Neural cell (in vitro differentiated cells): Measurements from ENCODE around the gene DDT. TPM values are rescaled to one million over a fixed set of nuclear protein-coding genes. Genes with fewer than 3 reads are reported as not detected.
"Not testable (repeated sequence)": the region's sequence is repeated elsewhere in the genome, so short reads cannot be mapped to it uniquely, and the experiment has no call there.

ENCODE experiments used
- H2AFZ ChIP-seq: fragments of 200-600, 300-800 bp; sonication (generic), shearing (Covaris generic); 2 replicates; pipeline ENCODE4 v1.6.0; 2014; ENCODE audit warnings: low read depth, mild to moderate bottlenecking, antibody characterized with exemption, low read length, moderate library complexity
- H3F3A ChIP-seq: fragments of 200-600 bp; shearing (Covaris generic); 2 replicates; pipeline ENCODE4 v1.6.1; 2016; ENCODE audit warnings: mild to moderate bottlenecking, moderate library complexity, mixed read lengths, antibody characterized with exemption, low read length; ENCODE audit not compliant: insufficient read depth, poor library complexity, severe bottlenecking
- H3K27ac ChIP-seq: fragments of 200-600, 300-800 bp; sonication (generic), shearing (Covaris generic); 2 replicates; pipeline ENCODE4 v1.5.1; 2014; ENCODE audit warnings: mild to moderate bottlenecking, low read length, moderate library complexity
- H3K27me3 ChIP-seq: fragments of 300-800, 200-600 bp; sonication (generic), shearing (Covaris generic); 2 replicates; pipeline ENCODE4 v1.6.0; 2014; ENCODE audit warnings: mild to moderate bottlenecking, low read depth, low read length, moderate library complexity; ENCODE audit not compliant: insufficient read depth
- H3K36me3 ChIP-seq: fragments of 300-800, 200-600 bp; sonication (generic), shearing (Covaris generic); 2 replicates; pipeline ENCODE4 v1.5.1; 2014; ENCODE audit warnings: mild to moderate bottlenecking, antibody characterized with exemption, low read length, moderate library complexity; ENCODE audit not compliant: insufficient read depth
- H3K4me2 ChIP-seq: fragments of 300-800, 200-600 bp; sonication (generic), shearing (Covaris generic); 2 replicates; pipeline ENCODE4 v1.6.0; 2014; ENCODE audit warnings: mild to moderate bottlenecking, low read length
- H3K4me3 ChIP-seq: fragments of 300-800, 200-600 bp; sonication (generic), shearing (Covaris generic); 2 replicates; pipeline ENCODE4 v1.5.1; 2014; ENCODE audit warnings: mild to moderate bottlenecking, low read length, moderate library complexity
- H3K79me2 ChIP-seq: fragments of 200-600 bp; shearing (Covaris generic); replicated peaks from 2 replicates; pipeline ENCODE4 v1.6.0; 2014; ENCODE audit warnings: mild to moderate bottlenecking, low read length, moderate library complexity; ENCODE audit not compliant: insufficient read depth
- H3K9ac ChIP-seq: fragments of 300-800, 200-600 bp; sonication (generic), shearing (Covaris generic); 2 replicates; pipeline ENCODE4 v1.6.1; 2016; ENCODE audit warnings: mild to moderate bottlenecking, low read length, mixed read lengths
- H3K9me2 ChIP-seq: fragments of 200-600 bp; shearing (Covaris generic); 2 replicates; pipeline ENCODE4 v1.6.1; 2016; ENCODE audit warnings: mild to moderate bottlenecking, low read length, mixed read lengths; ENCODE audit not compliant: insufficient read depth
- H3K9me3 ChIP-seq: fragments of 200-600, 300-800 bp; sonication (generic), shearing (Covaris generic); 2 replicates; pipeline ENCODE4 v1.6.1; 2016; ENCODE audit warnings: mild to moderate bottlenecking, mixed run types, low read length, moderate library complexity, mixed read lengths
- H4K20me1 ChIP-seq: fragments of 200-600 bp; shearing (Covaris generic); 2 replicates; pipeline ENCODE4 v1.6.1; 2016; ENCODE audit warnings: mild to moderate bottlenecking, mixed run types; ENCODE audit not compliant: insufficient read depth
- MXI1 ChIP-seq: fragments of 450-650 bp; conservative IDR thresholded peaks from 2 replicates; pipeline ENCODE4 v1.6.1; 2014; ENCODE audit warnings: antibody characterized with exemption, mild to moderate bottlenecking; ENCODE audit not compliant: poor library complexity, severe bottlenecking
- RAD21 ChIP-seq: fragments of 450-650 bp; conservative IDR thresholded peaks from 2 replicates; pipeline ENCODE4 v1.6.1; 2014; ENCODE audit warnings: antibody characterized with exemption, mild to moderate bottlenecking, moderate library complexity
- SMC3 ChIP-seq: fragments of 450-650 bp; conservative IDR thresholded peaks from 2 replicates; pipeline ENCODE4 v1.6.1; 2014; ENCODE audit warnings: antibody characterized with exemption, mild to moderate bottlenecking, moderate library complexity; ENCODE audit not compliant: poor library complexity
- TAF1 ChIP-seq: IDR thresholded peaks from 2 replicates; pipeline ENCODE4 v1.6.1; 2012; ENCODE audit warnings: low read depth
- polyA plus RNA-seq: library from polyadenylated mRNA; depleted of rRNA; stranded (reverse); fragments of >200 nt; gene quantifications from 2 replicates; pipeline ENCODE4 v1.2.3, GENCODE V29; 2014
- TF ChIP-seq, protein P1 (sequence below): fragments of 450-650 bp; IDR thresholded peaks from 2 replicates; pipeline ENCODE4 v1.5.1; 2014; ENCODE audit warnings: antibody characterized with exemption, mild to moderate bottlenecking, moderate library complexity; ENCODE audit not compliant: poor library complexity, severe bottlenecking
- TF ChIP-seq, protein P2 (sequence below): IDR thresholded peaks from 2 replicates; pipeline ENCODE4 v1.6.1; 2012; ENCODE audit warnings: borderline replicate concordance

DDT gene
- polyA plus RNA-seq, 1 donor from 2014 or later: 122 TPM

DNA sequence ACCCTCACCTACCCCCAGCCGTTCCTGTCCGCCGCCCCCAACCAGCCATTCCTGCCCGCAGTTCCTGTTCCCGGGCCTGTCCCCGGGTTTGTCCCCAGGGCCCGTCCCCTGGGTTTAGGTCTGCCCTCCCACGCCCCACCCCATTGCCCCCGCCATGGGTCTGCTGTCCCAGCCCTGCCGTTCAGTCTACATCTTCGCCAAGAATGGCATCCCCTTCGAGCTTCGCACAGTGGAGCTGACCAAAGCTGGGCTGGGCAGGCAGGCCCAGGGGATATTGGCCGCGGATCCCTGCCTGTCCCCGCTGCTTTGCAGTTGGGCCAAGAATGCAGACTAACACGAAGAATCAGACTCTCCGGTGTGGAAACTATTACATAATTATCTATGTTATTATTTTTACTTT lies 24.5 kb downstream of the DDT start:
- H3K79me2 ChIP-seq, H3K4me3 ChIP-seq, H3K9me3 ChIP-seq: not testable (repeated sequence)

DNA sequence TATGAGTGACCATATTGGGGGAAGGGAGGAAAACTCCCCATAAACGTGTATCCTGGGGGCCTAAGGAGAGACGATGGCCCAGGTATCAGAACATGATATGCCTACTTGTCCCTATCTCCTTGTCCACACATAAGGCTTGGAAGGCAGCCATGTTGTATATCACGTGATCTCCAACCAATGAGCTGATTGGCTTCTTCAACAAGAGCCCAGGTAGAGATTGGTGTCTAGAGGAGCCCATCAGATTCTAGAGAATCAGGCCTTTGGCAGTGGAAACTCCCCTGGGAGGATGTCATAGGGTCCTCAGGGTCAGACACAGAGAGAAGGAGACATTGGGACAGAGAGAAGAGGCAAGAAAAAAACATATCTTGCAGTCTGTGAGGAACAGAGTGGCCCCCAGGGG lies 26.9 kb downstream of the DDT start:
- H3K79me2 ChIP-seq, H3K9me3 ChIP-seq, H4K20me1 ChIP-seq, H3K4me3 ChIP-seq, H2AFZ ChIP-seq, H3K9me2 ChIP-seq, H3K27ac ChIP-seq, H3K9ac ChIP-seq, H3K4me2 ChIP-seq, H3F3A ChIP-seq, H3K27me3 ChIP-seq, H3K36me3 ChIP-seq: not testable (repeated sequence)

More for the DNA sequence above, 24.5 kb downstream of the DDT start:
- H2AFZ ChIP-seq, H3K4me2 ChIP-seq, H3K27me3 ChIP-seq, H3K9me2 ChIP-seq, H4K20me1 ChIP-seq, H3K27ac ChIP-seq, H3K9ac ChIP-seq, H3K36me3 ChIP-seq, H3F3A ChIP-seq: not testable (repeated sequence)

DNA sequence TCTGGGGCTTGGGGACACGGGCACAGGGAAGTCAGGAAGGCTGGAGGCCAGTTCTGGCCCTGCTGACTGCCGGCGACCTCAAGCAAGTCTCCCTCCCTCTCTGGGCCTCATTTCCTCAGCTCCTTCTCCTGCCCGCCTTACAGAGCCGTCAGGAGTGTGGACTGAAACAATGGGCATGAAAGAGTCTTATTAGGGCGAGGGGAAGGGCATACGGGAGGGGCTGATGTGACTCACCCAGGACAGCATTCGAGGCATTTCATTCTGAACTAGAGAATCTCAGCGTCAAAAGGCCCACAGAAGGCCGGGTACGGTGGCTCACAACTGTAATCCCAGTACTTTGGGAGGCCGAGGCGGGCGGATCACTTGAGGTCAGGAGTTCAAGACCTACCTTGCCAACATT lies 34.1 kb downstream of the DDT start:
- H3F3A ChIP-seq, H2AFZ ChIP-seq, H3K9me2 ChIP-seq, H3K4me3 ChIP-seq, H4K20me1 ChIP-seq, H3K9me3 ChIP-seq, H3K27ac ChIP-seq, H3K36me3 ChIP-seq, H3K27me3 ChIP-seq, H3K79me2 ChIP-seq, H3K9ac ChIP-seq, H3K4me2 ChIP-seq: not testable (repeated sequence)

DNA sequence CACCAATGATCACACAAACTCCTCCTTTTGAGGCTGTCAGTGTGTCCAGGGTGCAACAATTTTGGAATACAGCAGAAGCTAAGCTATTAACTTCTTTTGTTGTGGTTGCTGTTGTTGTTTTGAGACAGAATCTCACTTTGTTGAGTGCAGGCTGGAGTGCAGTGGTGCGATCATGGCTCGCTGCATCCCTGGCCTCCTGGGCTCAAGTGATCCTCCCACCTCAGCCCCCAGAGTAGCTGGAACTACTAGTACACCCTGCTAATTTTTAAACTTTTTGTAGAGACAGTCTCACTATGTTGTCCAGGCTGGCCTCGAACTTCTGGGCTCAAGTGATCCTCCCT lies 35.3 kb downstream of the DDT start:
- Histone ChIP-seq H3K27ac (no peak overlapping the region), H3K9ac (no peak overlapping the region), H3K79me2 (no peaks in the 10 kb centered on the region), H2AFZ (no peak overlapping the region), H3K9me3 (no peaks in the 10 kb centered on the region), H3K36me3 (no peaks in the 10 kb centered on the region), H3F3A (no peaks in the 10 kb centered on the region), H3K4me3 (no peak overlapping the region), H3K4me2 (no peak overlapping the region), H3K9me2 (no peaks in the 10 kb centered on the region), H4K20me1 (no peaks in the 10 kb centered on the region), H3K27me3 (no peaks in the 10 kb centered on the region)
- no peak for TF ChIP-seq RAD21
- TF ChIP-seq, protein P1, sequence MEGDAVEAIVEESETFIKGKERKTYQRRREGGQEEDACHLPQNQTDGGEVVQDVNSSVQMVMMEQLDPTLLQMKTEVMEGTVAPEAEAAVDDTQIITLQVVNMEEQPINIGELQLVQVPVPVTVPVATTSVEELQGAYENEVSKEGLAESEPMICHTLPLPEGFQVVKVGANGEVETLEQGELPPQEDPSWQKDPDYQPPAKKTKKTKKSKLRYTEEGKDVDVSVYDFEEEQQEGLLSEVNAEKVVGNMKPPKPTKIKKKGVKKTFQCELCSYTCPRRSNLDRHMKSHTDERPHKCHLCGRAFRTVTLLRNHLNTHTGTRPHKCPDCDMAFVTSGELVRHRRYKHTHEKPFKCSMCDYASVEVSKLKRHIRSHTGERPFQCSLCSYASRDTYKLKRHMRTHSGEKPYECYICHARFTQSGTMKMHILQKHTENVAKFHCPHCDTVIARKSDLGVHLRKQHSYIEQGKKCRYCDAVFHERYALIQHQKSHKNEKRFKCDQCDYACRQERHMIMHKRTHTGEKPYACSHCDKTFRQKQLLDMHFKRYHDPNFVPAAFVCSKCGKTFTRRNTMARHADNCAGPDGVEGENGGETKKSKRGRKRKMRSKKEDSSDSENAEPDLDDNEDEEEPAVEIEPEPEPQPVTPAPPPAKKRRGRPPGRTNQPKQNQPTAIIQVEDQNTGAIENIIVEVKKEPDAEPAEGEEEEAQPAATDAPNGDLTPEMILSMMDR: no peak

DNA sequence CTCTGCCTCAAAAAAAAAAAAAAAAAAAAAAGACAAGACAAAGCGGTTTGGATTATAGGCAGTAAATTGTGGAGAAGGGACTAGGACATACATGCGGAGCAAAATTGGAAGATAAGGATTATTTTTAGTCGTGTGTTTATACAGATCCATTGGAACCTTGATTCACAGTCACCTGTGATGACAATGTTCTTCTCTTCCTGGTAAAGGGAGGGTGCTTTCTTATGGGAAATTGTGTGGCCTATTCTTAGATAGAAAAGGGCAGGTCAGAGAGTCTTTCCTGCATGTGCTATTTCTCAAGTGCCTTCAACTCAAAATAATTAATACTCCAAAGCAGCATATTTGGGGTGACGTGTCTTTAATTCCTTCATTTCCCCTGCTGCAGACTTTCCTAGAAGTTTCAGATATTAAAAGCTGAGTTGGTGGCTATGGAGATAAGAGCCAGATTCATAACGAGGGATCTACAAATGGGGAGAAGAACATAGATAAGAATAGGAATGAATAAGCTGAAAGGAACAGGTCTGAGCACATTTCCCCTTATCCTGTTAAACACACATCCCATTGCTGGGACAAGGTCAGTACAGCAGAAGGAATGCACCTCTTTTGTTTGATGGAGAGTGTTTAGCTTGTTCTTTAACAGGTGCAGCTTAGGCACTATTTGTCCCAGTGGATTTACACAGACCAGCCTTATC lies 35.8 kb downstream of the DDT start:
- H3K4me2 ChIP-seq: no peak overlapping the region
- H3K79me2 ChIP-seq: no peaks in the 10 kb centered on the region
- no peaks in the 10 kb centered on the region for H3K36me3 ChIP-seq
- H3K4me3 ChIP-seq: no peak overlapping the region
- no peaks in the 10 kb centered on the region for H4K20me1 ChIP-seq
- H3K9ac ChIP-seq: no peak overlapping the region
- no peaks in the 10 kb centered on the region for H3F3A ChIP-seq
- no peaks in the 10 kb centered on the region for H3K27me3 ChIP-seq
- no peaks in the 10 kb centered on the region for H3K9me2 ChIP-seq
- no peak overlapping the region for H2AFZ ChIP-seq
- no peak overlapping the region for H3K27ac ChIP-seq
- H3K9me3 ChIP-seq: no peaks in the 10 kb centered on the region
- TF ChIP-seq, protein P1: no peak
- TF ChIP-seq MXI1 (no peak), TAF1 (no peak), RAD21 (no peak), SMC3 (no peak)
- TF ChIP-seq, protein P2, sequence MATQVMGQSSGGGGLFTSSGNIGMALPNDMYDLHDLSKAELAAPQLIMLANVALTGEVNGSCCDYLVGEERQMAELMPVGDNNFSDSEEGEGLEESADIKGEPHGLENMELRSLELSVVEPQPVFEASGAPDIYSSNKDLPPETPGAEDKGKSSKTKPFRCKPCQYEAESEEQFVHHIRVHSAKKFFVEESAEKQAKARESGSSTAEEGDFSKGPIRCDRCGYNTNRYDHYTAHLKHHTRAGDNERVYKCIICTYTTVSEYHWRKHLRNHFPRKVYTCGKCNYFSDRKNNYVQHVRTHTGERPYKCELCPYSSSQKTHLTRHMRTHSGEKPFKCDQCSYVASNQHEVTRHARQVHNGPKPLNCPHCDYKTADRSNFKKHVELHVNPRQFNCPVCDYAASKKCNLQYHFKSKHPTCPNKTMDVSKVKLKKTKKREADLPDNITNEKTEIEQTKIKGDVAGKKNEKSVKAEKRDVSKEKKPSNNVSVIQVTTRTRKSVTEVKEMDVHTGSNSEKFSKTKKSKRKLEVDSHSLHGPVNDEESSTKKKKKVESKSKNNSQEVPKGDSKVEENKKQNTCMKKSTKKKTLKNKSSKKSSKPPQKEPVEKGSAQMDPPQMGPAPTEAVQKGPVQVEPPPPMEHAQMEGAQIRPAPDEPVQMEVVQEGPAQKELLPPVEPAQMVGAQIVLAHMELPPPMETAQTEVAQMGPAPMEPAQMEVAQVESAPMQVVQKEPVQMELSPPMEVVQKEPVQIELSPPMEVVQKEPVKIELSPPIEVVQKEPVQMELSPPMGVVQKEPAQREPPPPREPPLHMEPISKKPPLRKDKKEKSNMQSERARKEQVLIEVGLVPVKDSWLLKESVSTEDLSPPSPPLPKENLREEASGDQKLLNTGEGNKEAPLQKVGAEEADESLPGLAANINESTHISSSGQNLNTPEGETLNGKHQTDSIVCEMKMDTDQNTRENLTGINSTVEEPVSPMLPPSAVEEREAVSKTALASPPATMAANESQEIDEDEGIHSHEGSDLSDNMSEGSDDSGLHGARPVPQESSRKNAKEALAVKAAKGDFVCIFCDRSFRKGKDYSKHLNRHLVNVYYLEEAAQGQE: no peak
